H1 (cell line): Measurements from ENCODE around the gene MRPS24. TPM values are rescaled to one million over a fixed set of nuclear protein-coding genes. Genes with fewer than 3 reads are reported as not detected.

Source experiments
- CTCF ChIA-PET: fragments of 300-600 bp; sonication (Branson Sonifier 250); formaldehyde crosslinking; loops from one replicate; lab custom pipeline; 2021; ENCODE audit not compliant: partially characterized antibody; lab: Charles Lee
- POLR2A ChIA-PET: fragments of 300-600 bp; sonication (Branson Sonifier 250); formaldehyde crosslinking; loops from one replicate; lab custom pipeline; 2021; ENCODE audit warnings: inconsistent platforms; ENCODE audit not compliant: partially characterized antibody; lab: Charles Lee
- DNase-seq, 2 experiments: peaks; one replicate each; pipeline versions ENCODE4 v3.0.0 to v3.0.0-alpha.2; 2010 to 2022; ENCODE audit warnings: low spot score in 2 of 2, low read depth in 1 of 2, mixed read lengths in 1 of 2
- FAIRE-seq: peaks from 2 replicates; lab custom pipeline; 2011; peaks lifted over from hg19 to GRCh38; lab: Jason Lieb, UNC
- H2AFZ ChIP-seq: 2 replicates; pipeline ENCODE4 v1.8.1; 2012; ENCODE audit warnings: low read length, inconsistent platforms
- H2AK5ac ChIP-seq: 2 replicates; pipeline ENCODE4 v1.6.1; 2013; ENCODE audit warnings: low read depth, low read length
- H2BK120ac ChIP-seq: replicated peaks from 2 replicates; pipeline ENCODE3; 2013; ENCODE audit warnings: low read depth, low read length, inconsistent platforms
- H2BK12ac ChIP-seq: 2 replicates; pipeline ENCODE4 v1.6.1; 2013; ENCODE audit warnings: low read depth, low read length
- H2BK15ac ChIP-seq: 2 replicates; pipeline ENCODE4 v1.6.1; 2013; ENCODE audit warnings: low read length
- H2BK20ac ChIP-seq: 2 replicates; pipeline ENCODE4 v1.6.1; 2013; ENCODE audit warnings: low read length
- H2BK5ac ChIP-seq: 2 replicates; pipeline ENCODE4 v1.6.1; 2013; ENCODE audit warnings: low read depth, low read length
- H3K14ac ChIP-seq: 2 replicates; pipeline ENCODE4 v1.6.1; 2013; ENCODE audit warnings: inconsistent platforms; ENCODE audit not compliant: insufficient read length
- H3K18ac ChIP-seq: 2 replicates; pipeline ENCODE4 v1.6.1; 2013; ENCODE audit warnings: low read length; ENCODE audit errors: extremely low read depth
- H3K23ac ChIP-seq: 2 replicates; pipeline ENCODE4 v1.6.1; 2013; ENCODE audit warnings: inconsistent platforms; ENCODE audit not compliant: insufficient read length
- H3K23me2 ChIP-seq: 2 replicates; pipeline ENCODE4 v1.6.1; 2013; ENCODE audit warnings: low read depth, low read length
- H3K27ac ChIP-seq: 2 replicates; pipeline ENCODE4 v1.6.1; 2011; ENCODE audit warnings: low read depth, low read length, inconsistent platforms
- H3K27me3 ChIP-seq, 4 experiments: replicated peaks in 1 of 4; 1 replicate in 1 of 4; 2 replicates in 3 of 4; pipeline versions ENCODE4 v1.6.1 to v1.8.1; 2011 to 2013; ENCODE audit warnings: low read length in 3 of 4, mild to moderate bottlenecking in 3 of 4, inconsistent platforms in 2 of 4, mixed read lengths in 2 of 4, moderate library complexity in 1 of 4; ENCODE audit not compliant: control insufficient read depth in 3 of 4, insufficient read depth in 3 of 4; ENCODE audit errors: extremely low read depth in 1 of 4
- H3K36me3 ChIP-seq, 4 experiments: 2 replicates each; pipeline versions ENCODE4 v1.6.1 to v1.8.1; 2011 to 2013; ENCODE audit warnings: mild to moderate bottlenecking in 4 of 4, low read length in 3 of 4, moderate library complexity in 2 of 4, control low read depth in 1 of 4, inconsistent platforms in 1 of 4; ENCODE audit not compliant: insufficient read depth in 4 of 4, control insufficient read depth in 2 of 4
- H3K4ac ChIP-seq: replicated peaks from 2 replicates; pipeline ENCODE3; 2013; ENCODE audit warnings: low read length, low read depth, mixed read lengths, inconsistent platforms; ENCODE audit not compliant: insufficient read length
- H3K4me1 ChIP-seq, 4 experiments: replicated peaks in 1 of 4; 1 replicate in 1 of 4; 2 replicates in 3 of 4; pipeline versions ENCODE4 v1.6.1 to v1.8.1; 2011 to 2013; ENCODE audit warnings: low read length in 3 of 4, inconsistent platforms in 2 of 4, mixed read lengths in 1 of 4; ENCODE audit not compliant: insufficient read depth in 4 of 4, control insufficient read depth in 3 of 4
- H3K4me2 ChIP-seq, 2 experiments: 2 replicates each; pipeline versions ENCODE4 v1.6.1 to v1.8.1; 2011 to 2013; ENCODE audit warnings: low read depth in 2 of 2, low read length in 2 of 2, control low read depth in 1 of 2, inconsistent platforms in 1 of 2, mild to moderate bottlenecking in 1 of 2; ENCODE audit not compliant: insufficient read depth in 1 of 2
- H3K4me3 ChIP-seq, 4 experiments: fragments of 200-600, 300-600 bp in 1 of 4; sonication (generic), shearing (Covaris generic), sonication (Bioruptor Twin) in 1 of 4; 2 replicates each; pipeline versions ENCODE4 v1.5.1 to v1.8.1; 2011 to 2016; ENCODE audit warnings: low read length in 4 of 4, low read depth in 3 of 4, control low read depth in 2 of 4, inconsistent platforms in 2 of 4, mild to moderate bottlenecking in 2 of 4, mixed read lengths in 1 of 4, moderate library complexity in 1 of 4; ENCODE audit not compliant: insufficient read depth in 2 of 4; ENCODE audit errors: extremely low read depth in 1 of 4
- H3K56ac ChIP-seq: replicated peaks from 2 replicates; pipeline ENCODE3; 2013; ENCODE audit warnings: low read depth, mild to moderate bottlenecking, mixed read lengths, low read length, inconsistent platforms; ENCODE audit not compliant: insufficient read length
- H3K79me1 ChIP-seq: 2 replicates; pipeline ENCODE4 v1.6.1; 2013; ENCODE audit warnings: low read depth, low read length, control low read depth
- H3K79me2 ChIP-seq, 2 experiments: 2 replicates each; pipeline versions ENCODE4 v1.6.1 to v1.8.1; 2012 to 2013; ENCODE audit warnings: low read length in 2 of 2, mild to moderate bottlenecking in 2 of 2, inconsistent platforms in 1 of 2; ENCODE audit not compliant: insufficient read depth in 2 of 2, control insufficient read depth in 1 of 2
- H3K9ac ChIP-seq, 4 experiments: replicated peaks in 1 of 4; 1 replicate in 1 of 4; 2 replicates in 3 of 4; pipeline versions ENCODE4 v1.6.1 to v1.8.1; 2011 to 2013; ENCODE audit warnings: low read depth in 3 of 4, low read length in 3 of 4, control low read depth in 2 of 4, mild to moderate bottlenecking in 2 of 4, moderate library complexity in 2 of 4, inconsistent platforms in 1 of 4; ENCODE audit errors: extremely low read depth in 1 of 4
- H3K9me3 ChIP-seq, 2 experiments: 2 replicates each; pipeline versions ENCODE4 v1.6.1 to v1.8.1; 2012 to 2013; ENCODE audit warnings: mild to moderate bottlenecking in 2 of 2, moderate library complexity in 2 of 2, control low read depth in 1 of 2, inconsistent platforms in 1 of 2, low read depth in 1 of 2, low read length in 1 of 2, mixed read lengths in 1 of 2; ENCODE audit not compliant: insufficient read depth in 2 of 2
- H4K20me1 ChIP-seq, 2 experiments: replicated peaks in 1 of 2; 2 replicates each; pipeline versions ENCODE3 to v1.8.1; 2011 to 2013; ENCODE audit warnings: inconsistent platforms in 2 of 2, low read length in 2 of 2, mild to moderate bottlenecking in 1 of 2; ENCODE audit not compliant: insufficient read depth in 2 of 2, control insufficient read depth in 1 of 2
- H4K5ac ChIP-seq: 2 replicates; pipeline ENCODE4 v1.6.1; 2013; ENCODE audit warnings: low read length, low read depth, mixed read lengths, inconsistent platforms; ENCODE audit not compliant: insufficient read length
- H4K8ac ChIP-seq: 2 replicates; pipeline ENCODE4 v1.8.0; 2013; ENCODE audit warnings: mild to moderate bottlenecking, moderate library complexity, low read length, inconsistent platforms; ENCODE audit not compliant: insufficient read depth; ENCODE audit errors: extremely low read depth
- H4K91ac ChIP-seq: replicated peaks from 2 replicates; pipeline ENCODE3; 2013; ENCODE audit warnings: low read length, mixed read lengths, inconsistent platforms; ENCODE audit not compliant: insufficient read length
- CEBPB ChIP-seq: IDR thresholded peaks from 2 replicates; pipeline ENCODE4 v1.6.1; 2012; ENCODE audit warnings: low read depth, low read length
- E2F6 ChIP-seq: IDR thresholded peaks from 2 replicates; pipeline ENCODE4 v1.6.1; 2012; ENCODE audit warnings: inconsistent platforms
- MAX ChIP-seq: IDR thresholded peaks from 2 replicates; pipeline ENCODE4 v1.6.1; 2012; ENCODE audit warnings: inconsistent platforms
- SP2 ChIP-seq: IDR thresholded peaks from 2 replicates; pipeline ENCODE4 v1.6.1; 2012; ENCODE audit warnings: mild to moderate bottlenecking, low read length, inconsistent platforms
- USF2 ChIP-seq: IDR thresholded peaks from 2 replicates; pipeline ENCODE4 v1.6.1; 2011; ENCODE audit warnings: low read length, improper control_type of control experiment
- WGBS, 2 experiments: shearing (Covaris generic) in 1 of 2; methylation state at CpG; one replicate each; pipeline versions ENCODE4 v1.1.6 to v1.1.7; 2013 to 2015; ENCODE audit warnings: low lambda C conversion rate in 2 of 2, mixed read lengths in 2 of 2, inconsistent platforms in 1 of 2, low coverage in 1 of 2, missing lambda C conversion rate in 1 of 2; ENCODE audit not compliant: insufficient replicate concordance in 2 of 2, insufficient coverage in 1 of 2, insufficient read length in 1 of 2; ENCODE audit errors: extremely low coverage in 1 of 2, missing lambda C conversion rate in 1 of 2; 5-methylcytosine and 5-hydroxymethylcytosine counted together
- polyA plus RNA-seq, 7 experiments: library from polyadenylated mRNA; depleted of rRNA in 3 of 7; stranded (reverse) in 5 of 7; unstranded in 2 of 7; fragments of >200 nt in 5 of 7; fragments of 200-250 nt in 2 of 7; gene quantifications; 1 replicate in 5 of 7; 2 replicates in 1 of 7; 4 replicates in 1 of 7; pipeline versions ENCODE4 v1.2.1 to v1.2.3, GENCODE V29; 2011 to 2013; ENCODE audit warnings: missing spikeins in 2 of 7, mixed read lengths in 2 of 7
- total RNA-seq: library from RNA; stranded (reverse); fragmentation: NEBNext Ultra II Directional; extraction: Animal tissue kit (Norgen Biotek cat#: 25700); gene quantifications from 2 replicates; pipeline ENCODE4 v1.2.1, GENCODE V29; 2021

The MRPS24 gene
- total and polyA plus RNA-seq, 2 of the 8 experiments (the other 6 are each of a cell fraction or from before 2014, with no cell fraction given) = 133 to 347 TPM

- H3K4me3 ChIP-seq = no peak overlapping the region
- no peak overlapping the region for H2BK12ac ChIP-seq
- no peaks in the 10 kb centered on the region for H3K27me3 ChIP-seq
- no peak overlapping the region for H3K23ac ChIP-seq
- DNase-seq (no peak), FAIRE-seq (no peak)
- H3K4me1 ChIP-seq = no peaks in the 10 kb centered on the region
- no peak overlapping the region for H3K4ac ChIP-seq
- no peak overlapping the region for H3K14ac ChIP-seq
- no peaks in the 10 kb centered on the region for H3K79me2 ChIP-seq
- no peak overlapping the region for H4K91ac ChIP-seq
- H3K18ac ChIP-seq = no peak overlapping the region
- no peak overlapping the region for H3K9ac ChIP-seq
- H3K79me1 ChIP-seq = no peaks in the 10 kb centered on the region
- H2BK120ac ChIP-seq = no peak overlapping the region
- H3K4me2 ChIP-seq = no peak overlapping the region
- H2AFZ ChIP-seq = no peak overlapping the region
- no peak overlapping the region for H4K8ac ChIP-seq
- no peak overlapping the region for H4K5ac ChIP-seq
- no peak overlapping the region for H3K56ac ChIP-seq
- 84% methylated on average over 2 of the region's 2 CpGs; no CpG with 5 or more reads in 1 of the 2 experiments for WGBS, 2 experiments
- no peaks in the 10 kb centered on the region for H4K20me1 ChIP-seq
- no peak overlapping the region for H2BK15ac ChIP-seq
- H3K36me3 ChIP-seq = no peaks in the 10 kb centered on the region; a peak in 1 of 8 replicates
- no peak overlapping the region for H3K27ac ChIP-seq
- H2BK5ac ChIP-seq = no peak overlapping the region
- H2AK5ac ChIP-seq = no peak overlapping the region
- ChIA-PET POLR2A (interaction anchor here (1.0 kb wide), 1 partner anchor 103 kb away, joined by 3 read pairs; no protein-coding TSS in a partner anchor), CTCF (interaction anchor here (0.6 to 1.0 kb wide), 3 partner anchors 52 to 131 kb away, joined by 3 read pairs; no protein-coding TSS in a partner anchor)
- no peaks in the 10 kb centered on the region for H3K9me3 ChIP-seq
- H2BK20ac ChIP-seq = no peak overlapping the region
- no peaks in the 10 kb centered on the region for H3K23me2 ChIP-seq
- TF ChIP-seq USF2 = no peak
- TF ChIP-seq SP2 = no peak
- TF ChIP-seq MAX = no peak
- TF ChIP-seq E2F6 = no peak
- no peak for TF ChIP-seq CEBPB
Measured at GRCh38 chr7:43851805-43852204, 17.5 kb downstream of the MRPS24 start.
